Fibroblast of mammary gland (primary cell): Measurements from ENCODE around the gene TMEM219.

Source experiments
- DNase-seq: peaks from one replicate; pipeline ENCODE4 v3.0.0-alpha.2; 2010; ENCODE audit warnings: low read depth
- H3K4me3 ChIP-seq: 2 replicates; pipeline ENCODE4 v1.5.1; 2011; ENCODE audit warnings: low read depth, mild to moderate bottlenecking, low read length, moderate library complexity; ENCODE audit not compliant: control insufficient read depth
- CTCF ChIP-seq: conservative IDR thresholded peaks from 2 replicates; pipeline ENCODE4 v1.5.1; 2011; ENCODE audit warnings: low read depth, low read length, inconsistent platforms; ENCODE audit not compliant: control insufficient read depth, insufficient read depth

Gene TMEM219

GRCh38 chr16:29987371-29988085 is 25.6 kb downstream of the TMEM219 start:
- DNase-seq = no peak
- no peak overlapping the region for H3K4me3 ChIP-seq
- no peak for TF ChIP-seq CTCF

DNA sequence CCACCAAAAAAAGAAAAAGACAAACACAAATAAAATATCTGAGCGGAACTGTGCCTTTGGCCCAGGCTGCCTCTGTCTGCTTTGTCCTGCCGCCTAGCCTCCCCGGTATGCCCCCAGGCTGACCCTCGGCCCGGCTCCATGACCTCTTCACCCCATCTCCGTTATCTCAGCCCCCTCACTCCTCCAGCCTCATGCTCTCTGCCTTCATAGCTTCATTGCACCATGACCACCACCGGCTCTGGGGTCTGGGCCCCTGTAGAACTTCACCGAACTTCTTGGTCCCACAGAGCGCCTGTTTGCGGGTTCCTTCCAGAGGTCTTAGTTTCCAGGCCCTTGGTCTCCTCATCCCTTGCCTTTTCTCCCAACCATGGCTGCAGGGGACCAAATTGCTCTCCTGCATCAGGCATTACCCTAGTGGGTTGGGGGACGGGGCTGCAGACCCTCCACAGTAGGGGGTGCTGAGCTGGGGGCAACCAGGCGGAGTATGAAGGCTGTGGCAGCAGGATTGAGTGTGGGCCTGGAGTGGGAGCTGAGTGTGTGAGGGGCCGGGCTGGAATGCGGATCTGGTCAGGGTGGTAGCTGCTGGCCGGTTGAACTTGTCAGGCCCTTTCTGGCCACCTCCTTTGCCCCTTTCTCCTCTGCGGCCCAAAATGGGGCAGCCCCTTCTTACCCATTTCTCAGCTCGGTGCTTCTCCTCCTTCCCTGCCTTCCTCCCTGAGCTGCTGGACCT is 26.6 kb downstream of the TMEM219 start:
- no peak for DNase-seq
- H3K4me3 ChIP-seq = no peak overlapping the region
- no peak for TF ChIP-seq CTCF

DNA sequence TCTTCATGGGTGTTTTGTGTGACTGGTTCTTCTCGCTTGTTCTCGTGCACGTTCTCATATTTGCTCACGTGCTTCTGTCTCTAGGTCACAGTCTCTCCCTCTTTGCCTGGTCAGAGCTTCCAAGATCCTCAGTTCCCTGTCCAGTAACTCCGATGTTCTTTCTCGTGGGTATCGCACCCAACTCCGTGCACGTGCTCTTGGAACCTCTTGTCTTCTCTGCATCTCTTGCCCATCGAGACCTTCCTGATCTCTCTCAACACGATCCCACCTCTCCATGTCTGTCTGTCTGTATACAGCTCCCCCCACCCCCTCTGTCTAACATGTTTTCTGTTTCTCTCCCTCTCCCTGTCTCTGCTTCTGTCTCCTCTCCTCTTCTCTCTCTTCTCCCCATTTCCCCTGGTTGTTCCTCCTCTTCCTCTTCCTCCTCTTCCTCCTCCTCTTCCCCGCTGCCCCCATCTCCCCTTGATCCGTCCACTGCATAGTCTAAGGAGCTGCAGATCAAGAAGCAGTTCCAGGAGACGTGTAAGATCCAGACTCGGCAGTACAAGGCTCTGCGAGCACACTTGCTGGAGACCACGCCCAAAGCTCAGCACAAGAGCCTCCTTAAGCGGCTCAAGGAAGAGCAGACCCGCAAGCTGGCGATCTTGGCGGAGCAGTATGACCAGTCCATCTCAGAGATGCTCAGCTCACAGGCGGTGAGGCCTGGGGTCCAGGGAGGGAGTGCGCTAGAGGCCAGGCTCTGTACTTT is 27.4 kb downstream of the TMEM219 start:
- no peak overlapping the region for H3K4me3 ChIP-seq
- TF ChIP-seq CTCF = no peak
- no peak for DNase-seq

- no peak for DNase-seq
- H3K4me3 ChIP-seq = no peak overlapping the region
- no peak for TF ChIP-seq CTCF
Observed at GRCh38 chr16:29990034-29990433, 28.2 kb downstream of the TMEM219 start.

- no peak overlapping the region for H3K4me3 ChIP-seq
- no peak for TF ChIP-seq CTCF
- DNase-seq = no peak
Observed at GRCh38 chr16:29990883-29991570, 29.1 kb downstream of the TMEM219 start.

DNA sequence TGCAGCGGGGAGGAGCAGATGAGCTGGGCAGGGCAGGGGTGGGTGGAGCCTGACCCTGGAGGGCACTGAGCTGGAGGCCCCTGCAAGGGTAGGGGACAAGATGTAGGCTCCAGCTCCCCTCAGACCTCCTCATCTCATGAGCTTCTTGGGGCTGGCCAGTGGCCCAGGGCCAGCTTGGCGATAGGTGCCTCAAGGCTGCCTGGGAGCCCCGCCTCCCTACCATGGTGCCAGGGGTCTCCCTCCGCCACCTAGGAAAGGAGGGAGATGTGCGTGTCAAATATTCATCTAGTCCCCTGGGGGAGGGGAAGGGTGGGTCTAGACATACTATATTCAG is 29.7 kb downstream of the TMEM219 start:
- no peak overlapping the region for H3K4me3 ChIP-seq
- no peak for DNase-seq
- TF ChIP-seq CTCF = no peak
